NCI-H82 treated with DMSO at 0.1 percent for 48 hours (cell line): ENCODE measurements around the gene C6orf62.
"Not testable (repeated sequence)": the region's sequence is repeated elsewhere in the genome, so short reads cannot be mapped to it uniquely, and the experiment has no call there.

ENCODE experiments used
- DNase-seq: peaks from one replicate; lab custom pipeline; 2025; ENCODE audit not compliant: unreplicated experiment; lab: John Stamatoyannopoulos, UW

The C6orf62 gene

DNA sequence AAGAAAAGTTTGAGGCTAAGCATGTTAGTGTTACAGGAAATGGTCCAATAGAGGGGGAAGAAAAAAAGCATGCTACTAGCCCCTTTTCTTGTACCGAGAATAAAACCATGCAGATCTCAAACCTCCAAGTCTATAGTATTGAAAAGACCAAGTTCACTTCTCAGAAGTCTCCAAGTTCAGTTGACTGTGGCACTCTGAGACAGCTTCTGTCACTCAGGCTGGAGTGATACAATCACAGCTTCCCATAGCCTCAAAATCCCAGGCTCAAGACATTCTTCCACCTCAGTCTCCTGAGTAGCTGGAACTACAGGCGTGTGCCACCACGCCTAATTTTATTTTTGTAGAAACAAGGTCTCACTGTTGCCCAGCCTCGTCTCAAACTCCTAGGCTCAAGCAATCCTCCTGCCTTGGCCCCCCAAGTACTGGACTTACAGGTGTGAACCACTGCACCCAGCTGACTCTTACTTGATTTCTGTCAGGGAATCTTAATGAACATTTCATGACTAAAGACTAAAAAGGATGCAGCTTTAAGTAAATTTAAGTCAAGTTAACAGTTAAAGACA is 16.2 kb downstream of the C6orf62 start:
- no peak for DNase-seq

DNA sequence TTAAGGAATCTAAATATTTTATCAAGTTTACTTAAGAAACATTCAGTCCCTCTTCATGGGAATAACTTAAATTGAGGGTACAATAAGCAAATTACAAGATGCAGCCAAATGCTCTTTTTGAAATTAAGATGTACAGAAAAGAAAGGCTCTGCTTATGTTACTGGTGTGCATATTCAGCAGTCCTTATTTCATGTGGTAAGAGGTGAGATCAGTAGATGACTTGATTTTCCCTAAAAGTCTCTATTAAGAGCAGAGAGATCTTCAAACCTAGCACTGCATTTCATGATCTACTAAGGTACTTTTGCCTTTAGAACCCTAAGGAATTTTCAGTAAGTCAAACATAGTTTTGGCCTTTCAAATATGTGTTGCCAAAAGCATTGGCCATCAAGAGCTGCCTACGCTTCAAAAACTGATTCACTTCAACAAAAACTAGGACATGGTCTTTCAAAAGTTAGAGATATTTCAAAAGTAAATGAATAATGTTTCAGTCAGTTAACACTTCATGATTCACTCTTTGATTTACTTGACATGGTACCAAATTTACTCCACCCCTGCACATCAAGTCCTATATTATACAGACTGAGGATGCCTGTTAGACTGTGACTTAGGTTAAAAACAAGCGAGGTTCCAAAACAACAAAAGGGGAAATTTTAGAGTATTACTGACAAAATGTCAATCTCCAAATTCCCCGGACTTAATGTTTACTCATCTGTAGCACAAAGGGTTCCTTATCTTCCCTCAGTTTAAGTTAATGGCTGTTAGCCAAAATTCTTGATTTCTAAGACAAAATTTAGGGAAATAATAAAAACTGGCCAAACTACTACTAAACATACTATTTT is 19.2 kb downstream of the C6orf62 start:
- no peak for DNase-seq

DNA sequence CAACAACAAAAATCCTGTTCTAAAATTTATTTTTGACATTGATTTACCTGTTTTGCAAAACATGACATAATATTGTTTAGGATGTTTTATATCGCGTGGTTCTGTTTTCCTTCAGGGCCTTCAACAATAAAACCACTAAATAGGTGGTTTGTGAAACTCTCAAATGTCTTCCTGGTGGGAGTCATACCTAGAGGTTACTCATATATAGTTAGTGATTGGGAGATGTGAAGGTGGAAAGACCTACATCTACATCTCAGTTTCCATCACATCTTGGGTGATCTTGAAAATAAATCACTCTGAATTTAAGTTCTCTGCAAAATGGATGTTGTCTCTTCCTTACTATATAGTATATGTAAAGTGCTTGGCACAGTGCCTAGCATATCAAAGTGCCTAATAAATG is 22.9 kb downstream of the C6orf62 start:
- no peak for DNase-seq

DNA sequence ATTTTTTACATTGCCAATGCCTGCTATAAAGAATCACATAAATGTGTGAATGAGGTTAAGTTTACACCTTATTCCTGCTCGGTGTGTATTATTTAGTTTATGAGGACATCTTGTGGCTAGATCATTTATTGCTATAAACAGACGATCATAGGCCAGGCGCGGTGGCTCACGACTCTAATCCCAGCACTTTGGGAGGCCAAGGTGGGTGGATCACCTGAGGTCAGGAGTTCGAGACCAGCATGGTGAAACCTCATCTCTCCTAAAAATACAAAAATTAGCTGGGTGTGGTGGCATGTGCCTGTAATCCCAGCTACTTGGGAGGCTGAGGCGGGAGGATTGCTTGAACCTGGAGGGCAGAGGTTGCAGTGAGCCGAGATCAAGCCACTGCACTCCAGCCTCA is 23.3 kb downstream of the C6orf62 start:
- DNase-seq, result peak; percentile 52

DNA sequence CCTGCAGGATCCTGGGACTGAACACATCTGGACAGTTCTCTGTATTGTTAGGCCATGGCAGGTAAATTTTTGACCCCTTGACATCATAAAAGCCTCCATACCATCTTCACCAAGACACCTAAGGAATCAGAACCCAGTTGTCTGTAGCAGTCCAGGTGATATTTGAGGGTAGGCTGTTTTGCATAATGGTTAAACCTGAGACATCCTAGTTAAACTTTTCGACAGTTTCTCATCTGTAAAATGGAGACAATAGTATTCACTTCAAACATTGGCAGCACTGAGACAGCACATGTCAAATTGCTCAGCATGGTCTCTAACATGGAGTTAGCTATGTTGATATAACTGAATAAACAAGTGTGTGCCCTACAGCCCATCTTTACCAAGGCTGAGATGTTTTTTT is 24.8 kb downstream of the C6orf62 start:
- no peak for DNase-seq

DNA sequence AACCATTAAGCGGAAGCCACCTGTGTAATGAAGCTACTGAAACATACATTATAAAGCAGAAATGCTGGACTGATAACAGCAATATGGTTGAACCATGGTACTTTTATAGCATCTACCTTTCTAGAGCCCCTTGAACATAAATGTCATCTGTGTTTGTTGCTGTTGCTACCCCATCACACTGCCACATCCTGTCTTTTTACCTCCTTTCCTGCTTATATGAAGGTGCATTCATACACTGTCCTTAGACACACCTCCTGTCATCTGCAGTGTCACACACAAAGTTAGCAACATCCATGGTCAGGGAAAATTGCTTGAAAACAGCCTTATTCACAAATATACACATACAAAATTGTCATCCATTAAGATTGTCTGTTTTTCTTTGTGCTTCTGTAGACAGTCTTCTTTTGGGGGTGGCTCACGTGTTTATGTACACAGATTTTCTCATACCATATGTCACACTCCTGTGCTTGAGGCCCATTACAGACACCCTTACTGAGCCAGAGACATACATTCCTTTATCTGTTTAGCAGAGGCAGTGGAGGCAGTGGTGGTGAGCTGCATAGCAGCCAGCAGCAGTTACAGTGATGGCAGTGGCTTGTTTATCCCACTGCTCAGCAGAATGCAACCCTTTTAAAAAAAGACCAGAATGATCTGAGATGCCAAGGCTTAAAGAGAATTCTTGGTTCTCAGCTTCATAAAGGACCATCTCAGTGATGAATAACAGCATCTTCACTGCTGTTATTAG is 25.9 kb downstream of the C6orf62 start:
- peak; percentile 34 for DNase-seq

DNA sequence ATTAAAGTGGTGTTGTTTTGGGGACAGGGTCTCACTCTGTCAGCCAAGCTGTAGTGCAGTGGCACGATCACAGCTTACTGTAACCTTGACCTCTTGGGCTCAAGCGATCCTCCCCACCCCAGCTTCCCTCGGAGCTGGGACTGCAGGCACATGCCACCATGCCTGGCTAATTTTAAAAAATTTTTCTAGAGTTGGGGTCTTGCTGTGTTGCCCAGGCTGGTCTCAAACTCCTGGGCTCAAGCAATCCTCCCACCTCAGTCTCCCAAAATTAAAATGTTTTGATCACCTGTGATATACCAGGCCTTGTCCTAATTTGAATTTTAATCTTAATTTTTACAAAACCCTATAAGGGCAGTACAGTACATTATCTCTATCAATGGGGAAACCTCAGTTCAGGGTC is 26.5 kb downstream of the C6orf62 start:
- DNase-seq, result no peak

DNA sequence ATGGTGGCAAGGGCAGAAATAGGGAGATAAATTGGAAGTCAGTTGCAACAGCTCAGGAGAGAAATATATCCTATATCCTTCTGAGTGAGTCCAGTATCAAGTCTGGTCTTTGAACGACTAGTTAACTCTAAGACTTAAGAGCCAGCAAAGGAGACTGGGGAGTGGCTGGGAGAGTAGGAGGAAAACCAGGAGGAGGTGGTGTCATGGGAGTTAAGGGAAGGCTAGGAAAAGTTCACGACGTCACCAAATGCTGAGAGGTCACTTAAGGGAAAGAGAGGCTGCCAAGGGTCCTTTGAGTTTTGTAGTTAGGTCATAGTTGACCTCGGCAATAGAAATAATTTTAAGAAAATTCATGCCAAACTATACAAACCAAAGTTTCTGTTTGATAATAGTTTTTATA is 27.0 kb downstream of the C6orf62 start:
- no peak for DNase-seq

DNA sequence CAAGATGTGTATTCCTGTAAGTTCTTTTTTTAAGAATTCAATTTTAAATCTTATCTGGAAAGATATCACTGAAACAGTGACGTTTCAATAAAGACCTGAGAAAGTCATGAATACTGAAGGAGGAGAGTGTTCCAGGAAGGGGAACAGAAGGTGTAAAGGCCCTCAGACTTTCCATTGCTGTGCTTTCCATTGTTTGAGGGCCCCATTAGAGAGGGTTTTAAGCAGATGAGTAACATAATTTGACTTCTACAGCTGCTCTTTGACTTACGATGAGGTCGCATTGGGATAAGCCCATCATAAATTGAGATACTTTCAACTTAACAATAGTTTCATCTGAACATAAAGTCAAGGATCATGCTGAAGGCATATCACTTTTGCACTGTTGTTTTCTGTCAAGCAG is 27.4 kb downstream of the C6orf62 start:
- no peak for DNase-seq

DNA sequence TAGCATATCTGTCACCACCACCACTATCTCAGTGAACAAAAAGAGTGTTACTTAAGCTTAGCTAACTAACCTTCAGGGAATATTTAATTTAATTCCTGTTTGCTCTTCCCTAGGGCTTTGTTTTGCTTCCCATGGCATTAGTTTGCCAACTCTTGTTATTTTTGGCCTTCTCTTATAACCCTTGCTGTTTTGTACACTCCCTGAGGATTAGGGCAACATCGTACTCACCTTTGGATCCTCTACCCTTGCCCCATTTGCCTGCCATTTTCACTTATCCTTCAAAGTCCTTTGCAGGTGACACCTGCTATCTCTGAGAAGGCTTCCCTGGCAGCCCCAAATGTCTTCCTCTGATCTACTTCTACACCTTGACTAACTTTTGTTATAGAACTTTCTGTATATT is 28.4 kb downstream of the C6orf62 start:
- DNase-seq, result no peak

DNA sequence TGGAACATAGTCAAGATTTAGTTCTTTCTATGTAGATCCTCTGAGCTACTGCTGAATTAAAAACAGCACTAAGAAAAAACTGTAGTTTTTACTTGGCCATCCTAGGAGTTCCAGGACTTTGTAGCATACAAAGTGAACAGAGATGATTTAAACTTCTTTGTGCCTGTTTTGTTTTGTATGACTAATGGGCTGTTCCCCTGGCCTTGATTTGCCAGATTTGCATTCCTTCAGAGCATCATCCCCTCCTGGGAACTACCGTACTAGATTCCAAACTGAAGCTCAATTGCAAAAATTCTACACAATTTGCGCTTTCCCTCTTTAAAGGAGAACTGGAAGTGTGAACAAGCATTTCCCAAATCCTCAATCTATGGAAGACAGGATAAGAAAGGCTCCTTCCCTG is 29.0 kb downstream of the C6orf62 start:
- no peak for DNase-seq

DNA sequence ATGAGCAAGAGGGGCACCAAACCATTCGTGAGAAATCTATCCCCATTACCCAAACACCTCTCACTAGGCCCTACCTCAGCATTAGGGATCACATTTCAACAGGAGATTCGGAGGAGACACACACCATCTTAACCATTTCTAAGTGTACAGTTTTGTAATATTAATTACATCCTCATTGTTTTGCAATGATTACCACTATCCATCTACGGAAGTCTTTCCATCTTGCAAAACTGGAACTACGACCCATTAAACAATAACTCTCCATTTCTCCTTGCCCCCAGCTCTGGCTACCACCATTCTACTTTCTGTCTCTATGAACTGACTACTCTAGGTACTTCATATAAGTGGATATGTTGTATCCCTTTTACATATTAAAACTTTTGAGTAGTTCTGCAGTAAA is 32.0 kb downstream of the C6orf62 start:
- no peak for DNase-seq

DNA sequence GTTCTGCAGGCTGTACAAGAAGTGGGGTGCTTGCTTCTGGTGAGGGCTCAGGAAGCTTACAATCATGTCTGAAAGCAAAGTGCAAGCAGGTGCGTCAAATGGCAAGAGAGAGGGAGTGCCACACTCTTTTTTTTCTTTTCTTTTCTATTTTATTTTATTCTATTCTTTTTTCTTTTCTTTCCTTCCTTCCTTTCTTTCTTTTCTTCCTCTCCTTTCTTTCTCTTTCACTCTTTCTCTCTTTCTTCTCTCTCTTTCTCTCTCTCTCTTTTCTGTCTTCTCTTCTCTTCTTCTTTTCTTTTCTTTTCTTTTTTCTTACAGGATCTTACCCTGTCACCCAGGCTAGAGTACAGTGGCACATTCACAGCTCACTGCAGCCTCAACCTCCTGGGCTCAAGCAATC is 32.5 kb downstream of the C6orf62 start:
- no peak for DNase-seq

DNA sequence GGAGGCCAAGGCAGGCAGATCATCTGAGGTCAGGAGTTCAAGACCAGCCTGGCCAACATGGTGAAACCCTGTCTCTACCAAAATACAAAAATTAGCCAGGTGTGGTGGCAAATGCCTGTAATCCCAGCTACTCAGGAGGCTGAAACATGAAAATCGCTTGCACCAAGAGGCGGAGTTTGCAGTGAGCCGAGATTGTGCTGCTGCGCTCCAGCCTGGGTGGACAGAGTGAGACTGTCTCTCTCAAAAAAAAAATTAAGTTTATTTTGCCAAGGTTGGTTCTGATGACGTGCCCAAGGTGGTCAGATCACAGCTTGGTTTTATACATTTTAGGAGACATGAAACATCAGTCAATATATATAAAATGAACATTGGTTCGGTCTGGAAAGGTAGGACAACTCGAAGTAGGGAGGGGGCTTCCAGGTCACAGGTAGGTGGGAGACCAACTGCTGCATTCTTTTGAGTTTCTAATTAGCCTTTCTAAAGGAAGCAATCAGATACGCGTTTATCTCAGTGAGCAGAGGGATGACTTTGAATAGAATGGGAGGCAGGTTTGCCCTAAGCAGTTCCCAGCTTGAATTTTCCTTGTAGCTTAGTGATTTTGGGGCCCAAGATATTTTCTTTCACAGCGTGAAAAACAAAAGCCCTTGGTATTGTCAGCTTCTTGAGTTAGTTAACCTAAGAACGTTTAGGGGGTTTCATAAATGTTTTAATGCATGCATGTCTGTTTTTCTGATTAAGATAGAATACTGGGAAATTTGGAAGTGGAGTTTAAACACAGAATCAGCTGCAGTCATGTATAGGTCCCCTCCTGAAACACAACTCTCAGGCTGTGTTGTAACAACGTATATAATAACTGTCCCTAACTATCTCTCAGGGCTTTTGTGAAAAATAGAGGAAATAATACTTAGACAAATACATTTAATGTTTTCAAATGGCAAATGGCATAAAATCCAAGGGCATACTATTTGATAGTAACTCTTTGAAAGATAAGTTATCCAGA is 35.4 kb downstream of the C6orf62 start:
- no peak for DNase-seq

DNA sequence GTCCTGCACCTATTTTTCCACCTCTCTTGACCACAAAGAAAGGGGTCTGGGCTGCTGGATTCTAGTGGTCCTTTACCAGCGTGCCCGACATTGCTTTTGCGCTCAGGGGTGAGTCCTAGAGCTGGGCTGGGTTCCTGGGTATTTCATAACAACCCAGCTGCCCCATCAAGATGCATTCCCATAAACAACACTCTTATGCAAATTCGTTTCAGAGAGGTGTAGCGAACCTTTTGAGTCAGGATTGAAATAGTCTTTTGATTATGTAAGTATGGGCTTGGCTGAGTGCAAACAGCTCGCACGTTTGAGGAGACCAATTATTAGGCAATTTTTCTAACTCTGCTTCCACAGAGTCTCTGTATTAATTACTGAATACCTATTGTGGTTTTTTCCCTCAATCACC is 38.4 kb downstream of the C6orf62 start:
- DNase-seq, result no peak

DNA sequence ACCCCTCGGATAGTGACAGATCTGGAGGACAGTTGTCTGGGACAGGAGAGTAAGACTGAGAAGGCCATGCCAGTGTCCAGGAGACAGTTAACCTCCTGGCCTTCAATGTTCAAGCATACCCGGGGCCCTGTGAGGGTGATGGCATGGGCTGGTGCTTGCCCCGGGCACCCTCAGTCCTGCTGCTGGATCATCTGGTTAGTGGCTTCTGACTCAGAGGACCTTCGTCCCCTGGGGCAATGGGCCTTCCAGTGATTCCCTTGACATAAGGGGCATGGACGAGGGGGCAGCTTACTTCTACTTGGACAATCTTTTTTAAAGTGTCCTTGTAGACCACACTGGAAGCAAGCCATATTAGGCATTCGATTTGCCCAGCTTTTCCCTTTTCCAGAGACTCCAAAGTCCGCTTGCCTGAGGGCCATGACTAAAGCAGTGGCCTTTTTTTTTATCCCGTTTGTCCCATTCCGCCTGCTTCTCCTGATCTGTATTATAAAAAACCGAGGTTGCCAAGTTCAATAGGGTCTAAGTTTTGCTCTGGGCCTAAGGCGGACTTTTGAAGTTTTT is 40.1 kb downstream of the C6orf62 start:
- not testable (repeated sequence) for DNase-seq

DNA sequence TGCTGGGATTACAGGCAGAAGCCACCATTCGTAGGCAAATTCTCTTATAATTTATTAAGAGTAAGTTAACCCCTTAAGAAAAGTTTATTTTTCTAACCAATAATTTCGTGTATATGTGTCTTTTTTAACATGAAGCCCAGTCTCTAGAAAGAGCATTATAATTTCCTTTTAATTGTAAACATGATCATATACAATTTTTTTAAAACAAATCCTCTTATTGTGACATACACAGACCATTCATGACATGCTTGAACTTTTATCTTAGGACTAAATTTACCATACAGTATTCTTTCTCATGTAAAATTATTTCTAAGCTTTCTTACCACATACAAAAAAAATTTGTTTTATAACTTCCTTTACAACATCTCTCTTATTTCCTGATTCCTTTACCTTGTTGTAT is 45.3 kb downstream of the C6orf62 start:
- no peak for DNase-seq

DNA sequence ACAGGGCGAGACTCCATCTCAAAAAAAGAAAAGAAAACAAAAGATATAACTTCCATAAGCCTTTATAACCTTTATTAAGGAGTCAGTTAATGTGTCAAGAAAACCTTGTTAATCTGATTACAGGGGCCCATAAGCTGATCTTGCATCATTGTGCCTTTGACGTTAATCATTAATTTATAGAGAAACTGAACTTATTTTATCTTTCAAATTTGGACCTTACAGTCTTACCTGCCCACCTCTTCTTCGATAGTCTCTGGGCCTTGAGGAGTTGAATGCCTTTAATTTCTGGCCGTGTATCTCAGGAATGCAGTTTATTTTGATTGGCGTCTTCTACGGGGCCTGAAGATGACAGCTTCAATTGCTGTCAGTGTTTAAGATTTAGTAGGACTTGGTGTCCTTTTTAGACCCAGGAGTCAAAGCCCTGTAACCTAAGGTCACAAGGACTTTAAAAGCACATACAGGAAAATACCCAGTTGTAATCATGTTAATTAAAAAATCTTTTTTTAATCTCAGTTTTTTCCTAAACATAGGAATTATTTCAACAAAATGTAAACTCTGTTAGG is 46.3 kb downstream of the C6orf62 start:
- DNase-seq, result no peak

DNA sequence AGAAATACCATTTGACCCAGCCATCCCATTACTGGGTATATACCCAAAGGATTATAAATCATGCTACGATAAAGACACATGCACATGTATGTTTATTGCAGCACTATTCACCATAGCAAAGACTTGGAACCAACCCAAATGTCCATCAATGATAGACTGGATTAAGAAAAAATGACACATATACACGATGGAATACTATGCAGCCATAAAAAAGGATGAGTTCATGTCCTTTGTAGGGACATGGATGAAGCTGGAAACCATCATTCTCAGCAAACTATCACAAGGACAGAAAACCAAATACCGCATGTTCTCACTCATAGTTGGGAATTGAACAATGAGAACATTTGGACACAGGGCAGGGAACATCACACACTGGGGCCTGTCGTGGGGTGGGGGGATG is 47.9 kb downstream of the C6orf62 start:
- not testable (repeated sequence) for DNase-seq

DNA sequence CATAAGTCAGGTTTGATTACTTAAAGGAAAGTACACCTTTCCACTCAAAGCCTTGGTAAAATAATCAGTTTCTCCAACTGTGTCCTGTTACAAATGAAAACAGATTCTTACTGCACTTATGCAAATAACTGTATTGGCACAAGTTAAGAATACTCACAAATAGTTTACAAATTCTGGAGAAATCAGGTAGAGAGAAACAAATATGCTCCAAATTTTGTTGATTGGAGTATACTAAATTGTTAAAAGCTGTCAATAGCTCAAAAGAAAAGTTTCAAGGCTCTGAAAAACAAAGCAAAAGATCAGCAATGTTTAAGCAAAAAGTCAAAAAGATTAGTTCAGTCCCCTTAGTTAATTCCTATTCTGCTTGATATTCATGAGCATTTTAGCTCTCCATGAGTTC is 48.5 kb downstream of the C6orf62 start:
- DNase-seq, result not testable (repeated sequence)
